NCI-H510A (cell line): ENCODE data around the gene SRCAP.
"Not testable (repeated sequence)": the region's sequence is repeated elsewhere in the genome, so short reads cannot be mapped to it uniquely, and the experiment has no call there.

ENCODE experiments used
- DNase-seq: peaks from one replicate; lab custom pipeline; 2025; lab: John Stamatoyannopoulos, UW

SRCAP gene

DNA sequence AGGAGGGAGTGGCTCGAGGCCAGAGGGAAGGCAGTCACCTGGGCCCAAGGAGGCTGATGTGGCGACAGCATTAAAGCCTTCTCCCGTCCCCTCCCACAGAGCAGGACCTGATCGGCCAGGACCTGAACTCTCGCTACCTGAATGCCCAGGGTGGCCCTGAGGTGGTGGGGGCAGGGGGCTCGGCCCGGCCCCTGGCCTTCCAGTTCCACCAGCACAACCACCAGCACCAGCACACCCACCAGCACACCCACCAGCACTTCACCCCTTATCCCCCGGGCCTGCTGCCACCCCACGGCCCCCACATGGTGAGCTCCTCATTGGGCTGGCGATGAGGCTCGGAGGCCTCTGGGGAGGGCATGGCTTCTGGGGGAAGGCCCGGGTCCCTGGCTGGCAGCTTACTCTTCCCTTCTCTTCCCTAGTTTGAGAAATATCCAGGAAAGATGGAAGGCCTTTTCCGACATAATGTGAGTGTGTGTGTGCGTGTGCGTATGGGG is 34.3 kb upstream of the SRCAP start:
- no peak for DNase-seq

DNA sequence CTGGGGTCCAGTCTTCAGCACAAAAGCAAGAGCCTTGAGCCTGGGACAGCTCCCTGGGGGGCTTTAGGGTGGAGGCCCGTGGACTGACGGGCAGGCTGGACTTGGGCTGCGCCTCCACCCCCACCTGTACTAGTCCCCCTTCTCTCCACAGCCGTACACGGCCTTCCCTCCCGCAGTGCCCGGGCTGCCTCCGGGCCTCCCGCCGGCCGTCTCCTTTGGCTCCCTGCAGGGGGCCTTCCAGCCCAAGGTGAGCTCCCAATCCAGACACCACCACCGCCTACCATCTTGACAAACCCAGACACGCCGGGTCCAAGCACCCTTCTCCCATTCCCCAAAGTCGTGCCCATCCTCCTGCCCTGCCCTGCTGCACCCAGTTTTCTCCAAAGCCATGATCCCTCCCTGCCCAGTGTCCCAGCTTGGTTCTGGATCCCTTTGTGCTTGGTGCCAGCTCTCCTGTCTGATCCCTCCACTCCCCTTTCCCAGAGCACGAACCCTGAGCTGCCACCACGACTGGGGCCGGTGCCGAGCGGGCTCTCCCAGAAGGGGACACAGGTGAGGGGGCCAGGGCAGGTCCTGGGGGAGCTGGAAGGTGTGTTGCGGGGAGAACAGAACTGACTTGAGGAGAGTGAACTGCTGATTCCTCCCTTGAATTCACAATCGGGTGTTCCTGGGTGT is 33.7 kb upstream of the SRCAP start:
- DNase-seq, result no peak

DNA sequence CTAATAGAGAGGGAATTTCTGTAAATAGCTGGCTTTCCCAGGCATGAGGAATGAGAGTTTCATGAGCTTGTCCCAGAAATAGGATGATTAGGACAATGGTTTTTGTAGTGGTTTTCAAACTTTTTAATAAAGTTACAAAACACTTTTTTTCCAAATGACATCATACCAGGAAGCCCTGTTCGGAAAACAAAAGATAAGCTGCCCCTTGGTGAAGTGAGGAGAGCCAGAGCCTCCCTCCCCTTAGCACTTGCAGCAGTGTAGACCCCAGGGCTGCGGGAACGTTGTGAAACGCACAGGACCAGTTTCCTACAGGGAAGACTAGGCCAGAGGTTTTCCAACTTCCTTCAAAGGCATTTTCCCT is 33.2 kb upstream of the SRCAP start:
- DNase-seq, result no peak

GRCh38 chr16:30666681-30667080 is 32.3 kb upstream of the SRCAP start:
- no peak for DNase-seq

- DNase-seq, result no peak
Observed at GRCh38 chr16:30667361-30667905, 31.5 kb upstream of the SRCAP start.

DNA sequence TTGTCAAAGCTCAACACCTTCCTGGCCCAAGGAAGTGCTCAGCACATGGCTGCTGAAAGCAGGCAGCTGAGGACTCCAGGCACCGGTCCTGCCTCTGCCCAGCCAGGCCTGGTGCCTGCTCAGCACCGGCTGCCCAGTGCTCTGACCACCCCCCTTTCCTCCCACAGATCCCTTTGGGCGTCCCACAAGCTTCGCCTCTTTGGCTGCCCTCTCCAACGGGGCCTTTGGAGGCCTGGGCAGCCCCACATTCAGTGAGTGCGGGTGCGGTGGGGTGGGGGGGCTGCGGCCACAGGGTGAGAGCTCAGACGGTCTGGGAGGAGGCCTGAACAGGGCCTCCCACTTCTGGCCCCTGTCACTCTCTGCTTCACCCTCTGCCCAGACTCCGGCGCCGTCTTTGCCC is 30.6 kb upstream of the SRCAP start:
- no peak for DNase-seq

- DNase-seq, result no peak
Observed at GRCh38 chr16:30669026-30669902, 29.7 kb upstream of the SRCAP start.

DNA sequence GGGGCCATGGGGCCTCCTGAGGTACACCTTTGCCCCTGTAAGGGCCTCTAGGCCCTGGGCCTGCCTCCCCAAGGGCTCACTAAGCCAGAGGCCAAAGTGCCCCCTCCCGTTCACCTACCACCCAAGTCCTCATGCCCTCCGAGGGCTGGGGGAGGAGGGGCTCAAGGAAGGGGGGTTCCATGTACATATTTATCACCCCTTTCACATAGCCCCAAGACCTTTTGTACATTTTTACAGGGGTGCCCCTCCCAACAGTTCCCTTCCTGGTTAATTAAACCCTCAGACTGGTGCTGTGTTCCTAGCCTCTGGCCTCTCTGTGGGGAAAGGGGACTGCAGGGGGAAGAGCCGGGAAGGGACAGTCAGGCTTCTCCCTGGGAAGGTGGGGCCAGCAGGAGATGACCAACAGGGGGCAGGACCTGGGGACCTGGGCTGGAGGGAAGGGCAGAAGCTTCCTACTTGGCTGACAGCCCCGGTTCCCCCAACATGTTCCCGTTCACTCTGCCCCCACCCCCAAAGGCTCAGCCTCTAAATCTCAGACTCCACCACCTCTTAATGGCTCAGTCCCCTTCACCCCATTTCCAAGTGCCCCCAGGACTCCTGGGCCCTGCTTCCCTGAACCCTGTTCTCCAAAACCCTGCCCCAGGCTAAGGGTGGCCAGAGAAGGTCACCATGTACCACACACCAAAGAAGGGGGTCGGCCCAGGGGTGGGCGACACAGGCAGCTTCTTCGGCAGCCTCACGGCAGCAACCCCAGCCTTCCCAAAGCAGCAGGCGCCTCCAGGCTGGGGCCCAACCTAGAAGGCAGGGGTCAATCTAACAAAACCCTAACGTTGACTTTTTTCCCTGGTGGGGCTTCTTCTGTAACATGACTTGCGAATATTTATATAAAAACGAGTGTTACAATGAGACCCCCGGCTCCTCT is 28.8 kb upstream of the SRCAP start:
- no peak for DNase-seq

DNA sequence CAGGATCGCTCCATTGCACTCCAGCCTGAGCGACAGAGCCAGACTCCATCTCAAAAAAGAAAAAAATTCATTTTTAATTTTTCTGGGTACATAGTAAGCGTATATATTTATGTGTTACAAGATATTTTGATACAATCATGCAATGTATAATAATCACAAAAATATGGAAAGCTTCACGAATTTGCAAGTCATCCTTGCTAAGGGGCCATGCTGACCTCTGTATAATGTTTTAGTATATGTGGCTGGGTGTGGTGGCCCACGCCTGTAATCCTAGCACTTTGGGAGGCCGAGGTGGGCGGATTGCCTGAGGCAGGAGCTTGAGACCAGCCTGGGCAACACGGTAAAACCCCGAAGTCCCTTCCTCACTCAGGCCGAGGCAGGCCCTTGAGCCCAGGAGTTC is 23.8 kb upstream of the SRCAP start:
- no peak for DNase-seq

DNA sequence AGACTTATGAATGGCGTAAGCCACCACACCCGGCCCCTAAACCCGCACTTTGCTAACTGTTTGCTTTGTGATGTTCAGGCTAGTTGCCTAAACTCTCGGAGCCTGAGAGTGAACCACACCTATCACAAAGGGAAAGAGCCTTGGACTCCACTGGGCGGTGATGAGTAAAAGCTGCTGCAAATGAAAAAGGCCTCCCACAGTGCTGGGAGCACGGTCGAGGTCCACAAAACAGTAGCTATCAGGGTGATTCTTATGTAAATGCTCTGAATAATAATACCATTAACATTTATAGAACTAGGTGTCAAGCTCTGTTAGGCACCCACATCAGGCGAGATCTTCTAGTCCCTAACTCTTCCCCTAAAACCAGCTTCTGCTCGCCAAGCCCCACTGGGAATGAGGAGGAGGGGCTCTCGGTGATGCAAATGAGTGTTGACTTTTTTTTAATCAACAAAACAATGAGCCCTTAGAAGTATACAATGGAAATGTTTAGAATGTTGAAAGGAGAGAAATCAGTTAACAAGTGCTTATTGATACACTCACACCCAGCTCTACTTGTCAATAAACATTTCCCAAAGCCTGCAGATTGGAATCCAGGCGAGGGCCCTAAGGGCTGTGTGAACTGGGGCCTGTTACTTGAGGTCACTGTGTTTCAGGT is 20.9 kb upstream of the SRCAP start:
- DNase-seq, result no peak

DNA sequence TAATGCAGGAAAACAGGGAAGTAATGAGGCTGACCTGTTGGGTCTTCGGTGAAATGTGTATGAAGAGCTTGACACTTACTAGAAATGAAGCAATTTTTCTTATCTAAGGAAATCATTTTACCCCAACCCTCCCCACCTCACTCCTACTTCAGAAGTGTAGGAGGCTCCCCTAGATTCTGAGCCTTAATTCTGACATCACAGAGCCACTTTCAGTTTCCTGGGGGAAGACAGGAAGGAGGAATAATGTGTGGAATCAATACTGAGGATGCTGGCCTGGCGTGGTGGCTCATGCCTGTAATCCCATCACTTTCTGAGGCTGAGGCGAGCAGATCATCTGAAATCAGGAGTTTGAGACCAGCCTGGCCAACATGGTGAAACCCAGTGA is 20.4 kb upstream of the SRCAP start:
- DNase-seq, result no peak

GRCh38 chr16:30680326-30680725 is 18.6 kb upstream of the SRCAP start:
- no peak for DNase-seq

DNA sequence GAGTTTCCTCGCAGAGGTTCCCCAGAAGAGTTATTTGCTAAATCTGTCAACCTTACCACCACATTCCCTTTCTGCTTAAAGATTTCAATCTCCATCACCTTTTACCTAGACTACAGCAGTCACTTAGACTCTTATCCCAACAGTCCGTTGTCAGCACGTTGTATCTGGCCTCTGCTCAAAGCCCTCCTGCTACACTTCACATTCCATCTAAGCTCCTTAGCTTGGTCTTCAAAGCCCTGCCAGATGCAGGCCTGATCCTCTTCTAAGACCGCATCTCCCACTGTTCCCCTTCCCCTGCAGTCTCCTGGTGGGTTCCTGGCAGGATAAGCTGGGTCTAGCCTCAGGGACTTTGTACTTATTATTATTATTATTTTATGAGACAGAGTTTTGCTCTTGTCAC is 10.3 kb upstream of the SRCAP start:
- no peak for DNase-seq

- DNase-seq, result no peak
Observed at GRCh38 chr16:30691907-30692306, 7.1 kb upstream of the SRCAP start.

DNA sequence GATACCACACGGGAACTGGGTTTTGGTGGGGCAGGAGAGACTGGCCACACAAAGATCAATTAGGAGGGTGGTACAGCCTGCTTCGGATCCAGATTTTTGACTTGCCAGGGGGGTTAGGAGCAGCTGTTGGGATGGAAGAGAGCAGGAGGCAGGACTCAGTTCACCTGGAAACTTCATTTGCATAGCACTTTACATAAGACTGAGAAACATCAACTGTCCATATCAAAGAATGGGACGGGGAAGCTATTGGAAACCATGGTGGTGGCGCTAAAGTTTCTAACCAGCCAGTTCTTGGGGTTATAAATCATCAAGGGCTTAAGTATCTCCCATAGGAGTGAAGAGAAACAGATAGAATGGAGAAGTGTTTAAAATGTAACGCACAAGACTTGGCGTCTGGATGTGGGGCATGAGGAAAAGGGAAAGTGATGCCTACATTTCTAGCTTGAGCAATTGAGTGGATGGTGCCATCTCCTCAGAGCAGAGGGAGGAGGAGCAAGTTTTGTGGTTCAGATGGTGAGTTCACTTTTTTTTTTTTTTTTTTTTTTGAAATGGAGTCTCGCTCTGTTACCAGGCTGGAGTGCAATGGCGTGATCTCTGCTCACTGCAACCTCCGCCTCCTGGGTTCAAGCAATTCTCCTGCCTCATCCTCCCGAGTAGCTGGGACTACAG is 6.4 kb upstream of the SRCAP start:
- no peak for DNase-seq

DNA sequence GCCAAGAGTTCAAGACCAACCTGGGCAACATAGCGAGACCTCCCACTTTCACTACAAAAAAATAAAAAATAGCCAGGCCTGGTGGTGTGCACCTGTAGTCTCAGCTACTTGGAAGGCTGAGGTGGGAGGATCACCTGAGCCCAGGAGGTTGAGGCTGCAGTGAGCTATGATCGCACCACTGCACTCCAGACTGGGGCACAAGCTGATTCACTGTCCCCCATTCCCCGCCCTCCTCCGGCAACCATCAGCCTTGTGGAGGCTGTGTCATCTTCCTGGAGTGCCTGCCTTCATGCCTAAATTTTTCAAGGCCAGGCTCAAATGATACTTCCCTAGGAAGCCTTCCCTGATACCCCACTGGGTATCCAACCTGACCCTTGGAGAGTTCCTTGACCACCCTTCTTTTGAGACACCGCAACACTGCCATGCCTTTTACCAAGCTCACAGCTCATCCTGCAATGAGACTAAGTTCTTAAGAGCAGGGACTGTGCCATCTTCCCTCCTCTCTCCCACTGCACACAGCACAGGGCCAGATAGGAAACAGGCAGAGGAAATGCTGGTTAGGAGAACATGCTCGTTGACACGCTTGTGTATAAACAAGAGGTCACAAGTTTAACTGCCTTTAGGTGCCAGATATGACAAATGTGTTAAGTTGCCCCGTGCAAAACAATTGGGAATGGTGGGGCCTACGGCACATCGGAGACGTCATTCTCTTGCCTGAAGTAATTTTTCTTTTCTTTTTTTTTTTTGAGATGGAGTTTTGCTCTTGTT is 3.9 kb upstream of the SRCAP start:
- DNase-seq, result no peak

DNA sequence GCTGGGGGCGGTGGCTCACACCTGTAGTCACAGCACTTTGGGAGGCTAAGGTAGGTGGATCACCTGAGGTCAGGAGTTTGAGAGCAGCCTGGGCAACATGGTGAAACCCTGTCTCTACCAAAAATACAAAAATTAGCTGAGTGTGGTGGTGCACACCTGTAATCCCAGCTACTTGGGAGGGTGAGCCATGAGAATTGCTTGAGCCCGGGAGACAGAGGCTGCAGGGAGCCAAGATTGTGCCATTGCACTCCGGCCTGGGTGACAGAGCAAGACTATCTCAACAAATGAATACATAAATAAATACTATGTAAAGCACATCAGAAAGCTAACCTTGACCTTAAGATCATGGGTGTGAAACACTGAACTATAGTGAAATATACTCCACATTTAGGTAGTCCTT is 2.3 kb upstream of the SRCAP start:
- DNase-seq, result not testable (repeated sequence)

GRCh38 chr16:30697264-30698138 is 1.5 kb upstream of the SRCAP start:
- DNase-seq, result peak; percentile 98

DNA sequence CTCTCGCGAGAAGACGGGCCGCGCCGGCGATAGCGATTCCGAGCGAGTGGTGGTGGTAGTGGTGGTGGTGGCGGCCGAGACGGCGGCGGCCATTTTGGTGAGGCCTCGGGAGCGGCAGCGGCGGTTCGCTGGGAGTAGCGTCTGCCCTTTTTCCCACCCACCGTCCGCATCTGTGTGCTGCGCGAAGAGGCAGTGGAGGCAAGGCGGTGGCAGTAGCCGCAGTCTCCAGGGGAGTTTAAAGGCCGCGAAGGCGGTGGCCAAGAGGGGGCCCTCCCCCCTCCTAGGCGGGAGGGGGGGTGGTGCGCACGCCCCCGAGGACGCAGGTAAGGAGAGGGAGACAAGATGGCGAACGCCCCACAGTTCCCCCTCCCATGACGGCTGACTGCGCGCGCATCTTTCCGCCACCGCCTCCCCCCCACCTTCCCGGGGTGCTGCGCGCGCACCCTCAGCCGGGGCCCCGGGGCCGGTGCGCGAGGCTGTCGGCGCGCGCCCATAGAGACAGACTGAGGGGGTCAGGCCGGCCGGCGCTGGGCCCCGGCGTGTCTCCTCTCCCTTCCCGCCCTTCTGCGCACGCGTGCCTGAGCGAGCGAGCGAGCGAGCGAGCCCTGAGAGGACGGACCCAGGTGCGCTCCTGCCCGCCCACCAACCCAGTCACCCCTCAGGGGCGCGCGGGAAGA is 694 bp upstream of the SRCAP start:
- peak; percentile 90 for DNase-seq
